HEK293 (cell line): ENCODE results near the gene RRAS.
"Not testable (repeated sequence)": the region's sequence is repeated elsewhere in the genome, so short reads cannot be mapped to it uniquely, and the experiment has no call there.

Source experiments
- SETDB1 ChIP-seq: IDR thresholded peaks from one replicate; pipeline ENCODE4 v1.6.1; 2017; ENCODE audit warnings: mild to moderate bottlenecking, low read length, moderate library complexity, mixed read lengths; ENCODE audit not compliant: insufficient read length
- ZFP3 ChIP-seq: fragments of 450-650 bp; formaldehyde crosslinking; IDR thresholded peaks from 2 replicates; pipeline ENCODE4 v1.5.1; 2016; ENCODE audit warnings: low read depth, missing biosample characterization, missing genetic modification characterization
- TF ChIP-seq, protein P1 (sequence below): fragments of 450-650 bp; formaldehyde crosslinking; IDR thresholded peaks from 2 replicates; pipeline ENCODE4 v1.5.1; 2016; ENCODE audit warnings: missing biosample characterization, missing genetic modification characterization, low read depth
- TF ChIP-seq, protein P2 (sequence below): fragments of 450-650 bp; formaldehyde crosslinking; IDR thresholded peaks from 2 replicates; pipeline ENCODE4 v1.5.1; 2016; ENCODE audit warnings: missing biosample characterization, missing genetic modification characterization

DNA sequence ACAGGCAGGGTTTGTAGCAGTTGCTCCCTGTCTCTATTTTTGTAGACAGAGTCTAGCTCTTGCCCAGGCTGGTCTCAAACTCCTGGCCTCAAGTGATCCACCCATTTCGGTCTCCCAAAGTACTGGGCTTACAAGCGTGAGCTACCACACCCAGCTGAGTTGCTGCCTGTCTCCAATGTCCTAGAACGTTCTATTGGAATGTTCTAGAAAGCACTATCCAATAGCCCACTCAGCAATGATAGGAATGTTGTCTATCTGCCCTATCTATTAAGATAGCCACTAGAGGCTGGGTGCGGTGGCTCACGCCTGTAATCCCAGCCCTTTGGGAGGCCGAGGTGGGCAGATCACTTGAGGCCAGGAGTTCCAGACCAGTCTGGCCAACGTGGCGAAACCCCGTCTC is 6.7 kb downstream of the RRAS start:
- not testable (repeated sequence) for TF ChIP-seq ZFP3, SETDB1
- TF ChIP-seq, protein P1, sequence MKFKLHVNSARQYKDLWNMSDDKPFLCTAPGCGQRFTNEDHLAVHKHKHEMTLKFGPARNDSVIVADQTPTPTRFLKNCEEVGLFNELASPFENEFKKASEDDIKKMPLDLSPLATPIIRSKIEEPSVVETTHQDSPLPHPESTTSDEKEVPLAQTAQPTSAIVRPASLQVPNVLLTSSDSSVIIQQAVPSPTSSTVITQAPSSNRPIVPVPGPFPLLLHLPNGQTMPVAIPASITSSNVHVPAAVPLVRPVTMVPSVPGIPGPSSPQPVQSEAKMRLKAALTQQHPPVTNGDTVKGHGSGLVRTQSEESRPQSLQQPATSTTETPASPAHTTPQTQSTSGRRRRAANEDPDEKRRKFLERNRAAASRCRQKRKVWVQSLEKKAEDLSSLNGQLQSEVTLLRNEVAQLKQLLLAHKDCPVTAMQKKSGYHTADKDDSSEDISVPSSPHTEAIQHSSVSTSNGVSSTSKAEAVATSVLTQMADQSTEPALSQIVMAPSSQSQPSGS (tag by site-specific recombination): not testable (repeated sequence)
- TF ChIP-seq, protein P2, sequence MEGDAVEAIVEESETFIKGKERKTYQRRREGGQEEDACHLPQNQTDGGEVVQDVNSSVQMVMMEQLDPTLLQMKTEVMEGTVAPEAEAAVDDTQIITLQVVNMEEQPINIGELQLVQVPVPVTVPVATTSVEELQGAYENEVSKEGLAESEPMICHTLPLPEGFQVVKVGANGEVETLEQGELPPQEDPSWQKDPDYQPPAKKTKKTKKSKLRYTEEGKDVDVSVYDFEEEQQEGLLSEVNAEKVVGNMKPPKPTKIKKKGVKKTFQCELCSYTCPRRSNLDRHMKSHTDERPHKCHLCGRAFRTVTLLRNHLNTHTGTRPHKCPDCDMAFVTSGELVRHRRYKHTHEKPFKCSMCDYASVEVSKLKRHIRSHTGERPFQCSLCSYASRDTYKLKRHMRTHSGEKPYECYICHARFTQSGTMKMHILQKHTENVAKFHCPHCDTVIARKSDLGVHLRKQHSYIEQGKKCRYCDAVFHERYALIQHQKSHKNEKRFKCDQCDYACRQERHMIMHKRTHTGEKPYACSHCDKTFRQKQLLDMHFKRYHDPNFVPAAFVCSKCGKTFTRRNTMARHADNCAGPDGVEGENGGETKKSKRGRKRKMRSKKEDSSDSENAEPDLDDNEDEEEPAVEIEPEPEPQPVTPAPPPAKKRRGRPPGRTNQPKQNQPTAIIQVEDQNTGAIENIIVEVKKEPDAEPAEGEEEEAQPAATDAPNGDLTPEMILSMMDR (tag by site-specific recombination): not testable (repeated sequence)
